ENCODE measurements around the gene TMEM225B.

The TMEM225B gene

DNA sequence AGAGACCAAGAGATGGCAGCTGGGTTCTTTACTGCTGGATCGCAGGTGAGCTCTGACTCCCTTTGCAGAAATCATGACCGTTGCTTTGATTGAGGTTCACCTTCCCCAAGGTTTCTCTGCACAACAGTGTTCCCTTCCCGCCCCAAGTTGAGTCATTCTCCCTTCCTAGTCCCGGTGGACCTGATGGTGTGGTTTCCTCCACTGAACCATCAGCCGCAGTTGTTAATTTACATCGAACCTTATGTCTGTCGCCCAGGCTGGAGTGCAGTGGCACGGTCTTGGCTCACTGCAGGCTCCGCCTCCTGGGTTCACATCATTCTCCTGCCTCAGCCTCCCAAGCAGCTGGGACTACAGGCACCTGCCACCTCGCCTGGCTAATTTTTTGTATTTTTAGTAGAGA is 24.5 kb downstream of the TMEM225B start:
- Histone ChIP-seq H3K9ac (ENCODE audit: low read depth, low read length) (peak overlapping the region; percentile 62; the same call in 1 of the 2 replicates), H3K79me2 (ENCODE audit: insufficient read depth, low read length) (peaks cover 67% of the 10 kb centered on the region), H3K4me3 (ENCODE audit: low read depth in 1 of 2, low read length in 2 of 2) (no peak overlapping the region; a peak in 1 of 4 replicates), H3K9me3 (ENCODE audit: insufficient read depth, low read length, severe bottlenecking) (no peaks in the 10 kb centered on the region), H3K27me3 (ENCODE audit: insufficient read depth, low read length, poor library complexity) (no peaks in the 10 kb centered on the region), H3K27ac (ENCODE audit: low read length) (peak overlapping the region; percentile 99), H3K36me3 (ENCODE audit: insufficient read depth, low read length) (peaks cover 96% of the 10 kb centered on the region), H3K4me2 (ENCODE audit: insufficient read depth, low read length) (no peak overlapping the region; the same call in 1 of the 2 replicates), H3K4me1 (ENCODE audit: insufficient read depth, low read length) (peaks cover 87% of the 10 kb centered on the region), H2AFZ (ENCODE audit: low read depth, low read length) (no peak overlapping the region), H4K20me1 (ENCODE audit: insufficient read depth, low read length) (peaks cover 6% of the 10 kb centered on the region; the same call in 1 of the 2 replicates)
- DNase-seq (no peak), ATAC-seq (ENCODE audit: insufficient read depth, low read depth) (no peak)
- no peak for TF ChIP-seq EZH2 (IDR thresholded peaks at IDR 0.05; ENCODE audit: borderline replicate concordance, low read depth, low read length, severe bottlenecking)
- TF ChIP-seq, protein P1, sequence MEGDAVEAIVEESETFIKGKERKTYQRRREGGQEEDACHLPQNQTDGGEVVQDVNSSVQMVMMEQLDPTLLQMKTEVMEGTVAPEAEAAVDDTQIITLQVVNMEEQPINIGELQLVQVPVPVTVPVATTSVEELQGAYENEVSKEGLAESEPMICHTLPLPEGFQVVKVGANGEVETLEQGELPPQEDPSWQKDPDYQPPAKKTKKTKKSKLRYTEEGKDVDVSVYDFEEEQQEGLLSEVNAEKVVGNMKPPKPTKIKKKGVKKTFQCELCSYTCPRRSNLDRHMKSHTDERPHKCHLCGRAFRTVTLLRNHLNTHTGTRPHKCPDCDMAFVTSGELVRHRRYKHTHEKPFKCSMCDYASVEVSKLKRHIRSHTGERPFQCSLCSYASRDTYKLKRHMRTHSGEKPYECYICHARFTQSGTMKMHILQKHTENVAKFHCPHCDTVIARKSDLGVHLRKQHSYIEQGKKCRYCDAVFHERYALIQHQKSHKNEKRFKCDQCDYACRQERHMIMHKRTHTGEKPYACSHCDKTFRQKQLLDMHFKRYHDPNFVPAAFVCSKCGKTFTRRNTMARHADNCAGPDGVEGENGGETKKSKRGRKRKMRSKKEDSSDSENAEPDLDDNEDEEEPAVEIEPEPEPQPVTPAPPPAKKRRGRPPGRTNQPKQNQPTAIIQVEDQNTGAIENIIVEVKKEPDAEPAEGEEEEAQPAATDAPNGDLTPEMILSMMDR (IDR thresholded peaks at IDR 0.05; ENCODE audit: borderline replicate concordance, extremely low read depth, low read length, poor library complexity, severe bottlenecking), result no peak

DNA sequence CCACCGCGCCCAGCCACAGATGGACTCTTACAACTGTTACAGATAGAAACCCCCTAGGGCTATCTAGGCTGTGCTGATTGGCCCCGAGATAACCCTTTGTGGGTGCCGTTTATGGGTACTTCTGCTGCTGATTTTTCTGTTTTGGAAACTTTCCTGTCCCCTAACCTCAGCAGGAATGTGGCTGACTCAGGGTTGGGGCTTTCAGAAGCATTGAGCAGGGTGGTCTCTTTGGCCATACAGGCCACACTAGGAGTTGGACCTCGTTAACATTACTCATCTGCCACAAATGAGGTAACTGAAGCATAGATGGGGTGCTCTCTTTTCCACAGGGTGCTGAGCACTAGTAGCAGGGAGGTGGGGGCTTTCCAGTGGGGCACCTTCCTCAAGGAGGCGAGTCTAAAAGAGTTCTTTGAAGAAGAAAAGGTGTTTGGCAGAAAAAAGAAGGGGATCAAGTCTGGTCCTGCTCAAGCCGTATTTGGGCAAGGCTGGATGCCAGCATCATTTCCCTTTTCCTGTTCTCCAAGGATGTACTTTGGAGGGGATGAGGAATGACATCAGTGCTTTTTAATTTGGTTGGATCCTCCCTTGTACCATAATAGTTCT is 25.1 kb downstream of the TMEM225B start:
- Histone ChIP-seq H2AFZ (ENCODE audit: low read depth, low read length) (no peak overlapping the region), H3K9me3 (ENCODE audit: insufficient read depth, low read length, severe bottlenecking) (no peaks in the 10 kb centered on the region), H3K9ac (ENCODE audit: low read depth, low read length) (peak overlapping the region; percentile 62), H3K4me1 (ENCODE audit: insufficient read depth, low read length) (peaks cover 81% of the 10 kb centered on the region), H3K4me3 (ENCODE audit: low read depth in 1 of 2, low read length in 2 of 2) (peak overlapping the region in 1 of 2 experiments; percentile 53; a peak in 1 of 4 replicates), H4K20me1 (ENCODE audit: insufficient read depth, low read length) (0 out of 2 replicates have a peak, but pooled peaks cover 2% of the 10 kb centered on the region), H3K4me2 (ENCODE audit: insufficient read depth, low read length) (peak overlapping the region; percentile 63), H3K27ac (ENCODE audit: low read length) (peak overlapping the region; percentile 99), H3K36me3 (ENCODE audit: insufficient read depth, low read length) (peaks cover 97% of the 10 kb centered on the region), H3K79me2 (ENCODE audit: insufficient read depth, low read length) (peaks cover 61% of the 10 kb centered on the region), H3K27me3 (ENCODE audit: insufficient read depth, low read length, poor library complexity) (no peaks in the 10 kb centered on the region)
- DNase-seq (no peak), ATAC-seq (ENCODE audit: insufficient read depth, low read depth) (no peak)
- no peak for TF ChIP-seq EZH2 (IDR thresholded peaks at IDR 0.05; ENCODE audit: borderline replicate concordance, low read depth, low read length, severe bottlenecking)
- TF ChIP-seq, protein P1 (IDR thresholded peaks at IDR 0.05; ENCODE audit: borderline replicate concordance, extremely low read depth, low read length, poor library complexity, severe bottlenecking), result no peak

DNA sequence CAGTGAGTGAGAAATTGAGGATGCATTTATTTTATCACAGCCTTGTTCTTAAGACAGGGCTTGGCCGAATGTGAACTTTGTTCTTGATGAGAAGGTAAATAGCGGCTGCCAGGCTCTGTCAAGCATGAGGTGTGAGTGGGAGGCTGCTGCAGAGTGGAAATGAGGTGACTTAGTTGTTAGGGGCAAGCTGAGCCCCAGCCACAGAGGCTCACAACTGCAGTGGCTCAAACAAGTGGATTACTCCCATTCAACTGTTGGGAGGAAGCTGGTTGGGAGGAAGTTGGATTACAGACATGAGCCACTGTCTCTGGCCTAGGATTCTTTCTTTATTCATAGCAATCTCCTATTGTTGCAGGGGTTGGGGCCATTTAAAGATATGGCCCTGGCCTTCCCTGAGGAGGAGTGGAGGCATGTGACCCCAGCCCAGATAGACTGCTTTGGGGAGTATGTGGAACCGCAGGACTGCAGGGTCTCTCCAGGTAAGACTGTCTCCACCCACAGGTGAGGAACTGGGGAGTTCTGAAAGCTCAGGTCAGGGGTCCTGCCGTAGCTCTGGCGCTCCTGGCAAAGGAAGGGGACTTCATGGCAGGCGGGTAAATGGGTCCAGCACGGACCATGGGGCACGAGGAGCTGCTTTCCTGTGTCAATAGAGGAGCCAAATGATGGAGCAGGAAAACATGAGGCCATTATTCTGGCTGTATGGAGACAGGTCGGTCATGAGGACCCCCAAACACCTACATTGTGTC is 25.8 kb downstream of the TMEM225B start:
- peaks cover 97% of the 10 kb centered on the region for H3K36me3 ChIP-seq (ENCODE audit: insufficient read depth, low read length)
- TF ChIP-seq, protein P1 (IDR thresholded peaks at IDR 0.05; ENCODE audit: borderline replicate concordance, extremely low read depth, low read length, poor library complexity, severe bottlenecking), result no peak
- TF ChIP-seq EZH2 (IDR thresholded peaks at IDR 0.05; ENCODE audit: borderline replicate concordance, low read depth, low read length, severe bottlenecking), result no peak
- peaks cover 60% of the 10 kb centered on the region for H3K79me2 ChIP-seq (ENCODE audit: insufficient read depth, low read length)
- H3K9me3 ChIP-seq (ENCODE audit: insufficient read depth, low read length, severe bottlenecking), result no peaks in the 10 kb centered on the region
- H3K9ac ChIP-seq (ENCODE audit: low read depth, low read length), result peak overlapping the region; percentile 62
- H3K4me2 ChIP-seq (ENCODE audit: insufficient read depth, low read length), result peak overlapping the region; percentile 63
- peak overlapping the region; percentile 99 for H3K27ac ChIP-seq (ENCODE audit: low read length)
- peak; percentile 21 for ATAC-seq (ENCODE audit: insufficient read depth, low read depth)
- no peaks in the 10 kb centered on the region for H3K27me3 ChIP-seq (ENCODE audit: insufficient read depth, low read length, poor library complexity)
- peaks cover 74% of the 10 kb centered on the region for H3K4me1 ChIP-seq (ENCODE audit: insufficient read depth, low read length)
- H2AFZ ChIP-seq (ENCODE audit: low read depth, low read length), result peak overlapping the region; percentile 9; the same call in 1 of the 2 replicates
- peak overlapping the region in 1 of 2 experiments; percentile 53; a peak in 2 of 4 replicates for H3K4me3 ChIP-seq (ENCODE audit: low read depth in 1 of 2, low read length in 2 of 2)
- no peak for DNase-seq
- 0 out of 2 replicates have a peak, but pooled peaks cover 2% of the 10 kb centered on the region for H4K20me1 ChIP-seq (ENCODE audit: insufficient read depth, low read length)

Data from DND-41 (cell line).